Transverse colon (tissue), 4 donors: ENCODE measurements around the gene NUDCD3. TPM values are rescaled to one million over a fixed set of nuclear protein-coding genes. Genes with fewer than 3 reads are reported as not detected.
"Not testable (repeated sequence)": the region's sequence is repeated elsewhere in the genome, so short reads cannot be mapped to it uniquely, and the experiment has no call there.

ENCODE experiments used
- DNase-seq: peaks from one replicate; pipeline ENCODE4 v3.0.0-alpha.2; 2019
- H3K27ac ChIP-seq, 4 donors: fragments of 200-600 bp; sonication (generic); 2 replicates each; pipeline ENCODE4 v1.5.1; 2016 to 2018; ENCODE audit warnings: inconsistent platforms in 4 of 4
- H3K27me3 ChIP-seq: fragments of 200-600 bp; sonication (generic); 2 replicates; pipeline ENCODE4 v1.5.1; 2017; ENCODE audit warnings: inconsistent platforms
- H3K36me3 ChIP-seq, 4 donors: fragments of 200-600 bp; sonication (generic); 2 replicates each; pipeline ENCODE4 v1.5.1; 2017 to 2019; ENCODE audit warnings: inconsistent platforms in 4 of 4
- H3K4me1 ChIP-seq, 4 donors: fragments of 200-600 bp; sonication (generic); 2 replicates each; pipeline ENCODE4 v1.5.1; 2017 to 2020; ENCODE audit warnings: inconsistent platforms in 4 of 4
- H3K4me3 ChIP-seq, 4 donors: fragments of 200-600 bp; sonication (generic); 1 replicate in 1 of 4; 2 replicates in 3 of 4; pipeline versions ENCODE4 v1.5.1 to v1.6.1; 2017 to 2019; ENCODE audit warnings: inconsistent platforms in 4 of 4
- H3K9me3 ChIP-seq, 2 donors: fragments of 200-600 bp; sonication (generic); 2 replicates each; pipeline ENCODE4 v1.5.1; 2017 to 2019; ENCODE audit warnings: inconsistent platforms in 2 of 2
- CTCF ChIP-seq, 5 experiments: fragments of 200-600 bp in 3 of 5; fragments of 450-650 bp in 2 of 5; sonication (generic) in 3 of 5; IDR thresholded peaks; 1 replicate in 2 of 5; 2 replicates in 3 of 5; pipeline ENCODE4 v1.5.1; 2016 to 2017; ENCODE audit warnings: antibody characterized with exemption in 5 of 5, inconsistent platforms in 3 of 5, mild to moderate bottlenecking in 2 of 5, moderate library complexity in 1 of 5
- EP300 ChIP-seq: sonication (generic); formaldehyde crosslinking; IDR thresholded peaks from one replicate; pipeline ENCODE4 v1.6.1; 2017; ENCODE audit warnings: antibody characterized with exemption, low read depth
- POLR2A ChIP-seq: fragments of 450-650 bp; IDR thresholded peaks from one replicate; pipeline ENCODE4 v1.6.1; 2016; ENCODE audit warnings: antibody characterized with exemption, mild to moderate bottlenecking, moderate library complexity
- POLR2AphosphoS5 ChIP-seq, 3 donors: sonication (generic); formaldehyde crosslinking; IDR thresholded peaks; one replicate each; pipeline ENCODE4 v1.6.1; 2016; ENCODE audit warnings: antibody characterized with exemption in 3 of 3
- WGBS, 2 donors: methylation state at CpG; one replicate each; pipeline ENCODE4 v1.1.5; 2018; ENCODE audit warnings: low coverage in 1 of 2; 5-methylcytosine and 5-hydroxymethylcytosine counted together
- in situ Hi-C, 4 donors: fragments of 200-750 bp; cut with MboI; loops; one replicate each; pipeline versions ENCODE4 v1.15.0 to v1.15.1; 2017; ENCODE audit warnings: low sequenced_read_pairs in 3 of 4, low pct_ligation_motif_present in 1 of 4, low pct_unique_long_range_greater_than_20kb in 1 of 4
- intact Hi-C: fragments of 100-400 bp; cut with DNase I; formaldehyde crosslinking; loops from one replicate; pipeline ENCODE4 v1.15.1; 2023; ENCODE audit warnings: low total_unique reads
- total RNA-seq, 4 donors: library from RNA; depleted of rRNA; stranded (reverse); fragments of >200 nt; gene quantifications; one replicate each; pipeline ENCODE4 v1.1.0, GENCODE V29; 2016

NUDCD3 gene
- total RNA-seq, 4 donors from 2014 or later: 31.9 to 76.7 (median 38.6) TPM

- WGBS, 2 donors: 44 to 63% methylated on average over 1 of the region's 1 CpG
- Histone ChIP-seq H3K27ac (no peak overlapping the region), H3K36me3 (no peaks in the 10 kb centered on the region), H3K4me1 (peaks cover 0 to 4% (median 0%) of the 10 kb centered on the region in 4 donors), H3K4me3 (no peak overlapping the region), H3K27me3 (no peaks in the 10 kb centered on the region), H3K9me3 (no peaks in the 10 kb centered on the region)
- intact Hi-C loops: no loop called here
- in situ Hi-C loops: no loop called here
- no peak for DNase-seq
- TF ChIP-seq POLR2AphosphoS5 (IDR thresholded peaks at IDR 0.05): no peak
- no peak for TF ChIP-seq POLR2A
- no peak for TF ChIP-seq CTCF (IDR thresholded peaks at IDR 0.05)
- TF ChIP-seq EP300: no peak
Measured at GRCh38 chr7:44511236-44511635, 20.8 kb upstream of the NUDCD3 start.

GRCh38 chr7:44508328-44509030 lies 18.0 kb upstream of the NUDCD3 start:
- Histone ChIP-seq H3K4me3 (no peak overlapping the region), H3K27me3 (no peaks in the 10 kb centered on the region), H3K27ac (no peak overlapping the region), H3K4me1 (peaks cover 0 to 4% (median 0%) of the 10 kb centered on the region in 4 donors), H3K9me3 (no peaks in the 10 kb centered on the region), H3K36me3 (no peaks in the 10 kb centered on the region)
- 74 to 75% methylated on average over 1 to 2 of the region's 2 CpGs for WGBS, 2 donors
- TF ChIP-seq CTCF (IDR thresholded peaks at IDR 0.05) (no peak), POLR2A (no peak), POLR2AphosphoS5 (IDR thresholded peaks at IDR 0.05) (no peak), EP300 (no peak)
- intact Hi-C loops: no loop called here
- DNase-seq: no peak
- in situ Hi-C loops: no loop called here

GRCh38 chr7:44506592-44507288 lies 16.3 kb upstream of the NUDCD3 start:
- H3K36me3 ChIP-seq, DNase-seq, intact Hi-C loops, H3K9me3 ChIP-seq, H3K27ac ChIP-seq, H3K27me3 ChIP-seq, H3K4me3 ChIP-seq, in situ Hi-C loops, H3K4me1 ChIP-seq: not testable (repeated sequence)
- 73 to 81% methylated on average over 3 of the region's 3 CpGs for WGBS, 2 donors

- in situ Hi-C loops: no loop called here
- TF ChIP-seq POLR2AphosphoS5 (IDR thresholded peaks at IDR 0.05) (no peak), EP300 (no peak), CTCF (IDR thresholded peaks at IDR 0.05) (no peak), POLR2A (no peak)
- no peak for DNase-seq
Measured at GRCh38 chr7:44505595-44505994, 15.1 kb upstream of the NUDCD3 start.

More at GRCh38 chr7:44505595-44505994, 15.1 kb upstream of the NUDCD3 start:
- H3K9me3 ChIP-seq: no peaks in the 10 kb centered on the region
- H3K4me3 ChIP-seq: no peak overlapping the region
- no peaks in the 10 kb centered on the region for H3K4me1 ChIP-seq
- intact Hi-C loops: no loop called here
- H3K27me3 ChIP-seq: no peaks in the 10 kb centered on the region
- no peak overlapping the region for H3K27ac ChIP-seq
- no peaks in the 10 kb centered on the region for H3K36me3 ChIP-seq
- 72% methylated on average over 3 of the region's 3 CpGs; no CpG with 5 or more reads in 1 of the 2 donors for WGBS, 2 donors
